ENCODE data around the gene NDEL1. TPM values are rescaled to one million over a fixed set of nuclear protein-coding genes. Genes with fewer than 3 reads are reported as not detected.
A peak's percentile ranks its signal among the peaks of the same experiment; 100 is the strongest.

NDEL1 gene
- total RNA-seq, 4 donors from 2014 or later, result 58.1 to 67.3 (median 63.4) TPM

- TF ChIP-seq CTCF (IDR thresholded peaks at IDR 0.05) (no peak), EP300 (IDR thresholded peaks at IDR 0.05) (no peak), POLR2A (IDR thresholded peaks at IDR 0.05) (no peak), POLR2AphosphoS5 (IDR thresholded peaks at IDR 0.05) (no peak)
- WGBS, 2 donors (ENCODE audit: low coverage in 1 of 2), result 65 to 80% methylated on average over 4 to 5 of the region's 5 CpGs
- no peak overlapping the region for H3K27ac ChIP-seq
- peaks cover 0 to 43% (median 7%) of the 10 kb centered on the region in 3 donors for H3K4me1 ChIP-seq
- H3K27me3 ChIP-seq, result no peaks in the 10 kb centered on the region
- no peak for ATAC-seq
- H3K4me3 ChIP-seq, result no peak overlapping the region
- peaks cover 4 to 86% of the 10 kb centered on the region in 2 donors for H3K36me3 ChIP-seq
- H3K9me3 ChIP-seq, result no peaks in the 10 kb centered on the region
Observed at GRCh38 chr17:8462564-8462963, 26.9 kb downstream of the NDEL1 start.

GRCh38 chr17:8463099-8463498 is 27.4 kb downstream of the NDEL1 start:
- Histone ChIP-seq H3K4me3 (no peak overlapping the region), H3K9me3 (no peaks in the 10 kb centered on the region), H3K27ac (no peak overlapping the region), H3K4me1 (peaks cover 0 to 43% (median 7%) of the 10 kb centered on the region in 3 donors), H3K27me3 (no peaks in the 10 kb centered on the region), H3K36me3 (peaks cover 4 to 86% of the 10 kb centered on the region in 2 donors)
- WGBS, 2 donors (ENCODE audit: low coverage in 1 of 2), result 48 to 73% methylated on average over 2 to 4 of the region's 5 CpGs
- no peak for ATAC-seq
- TF ChIP-seq EP300 (IDR thresholded peaks at IDR 0.05) (no peak), POLR2AphosphoS5 (IDR thresholded peaks at IDR 0.05) (no peak), POLR2A (IDR thresholded peaks at IDR 0.05) (no peak), CTCF (IDR thresholded peaks at IDR 0.05) (no peak)

GRCh38 chr17:8464941-8465340 is 29.3 kb downstream of the NDEL1 start:
- H3K27ac ChIP-seq, result peak overlapping the region in 1 of 4 donors; percentile 13
- no peaks in the 10 kb centered on the region for H3K9me3 ChIP-seq
- no peaks in the 10 kb centered on the region for H3K27me3 ChIP-seq
- WGBS, 2 donors (ENCODE audit: low coverage in 1 of 2), result 0% methylated on average over 1 of the region's 4 CpGs
- no peak overlapping the region for H3K4me3 ChIP-seq
- H3K4me1 ChIP-seq, result peaks cover 0 to 58% (median 9%) of the 10 kb centered on the region in 3 donors
- TF ChIP-seq EP300 (IDR thresholded peaks at IDR 0.05) (no peak), CTCF (IDR thresholded peaks at IDR 0.05) (no peak), POLR2AphosphoS5 (IDR thresholded peaks at IDR 0.05) (no peak), POLR2A (IDR thresholded peaks at IDR 0.05) (no peak)
- H3K36me3 ChIP-seq, result peaks cover 4 to 80% of the 10 kb centered on the region in 2 donors
- ATAC-seq, result no peak

- ATAC-seq, result no peak
- TF ChIP-seq EP300 (IDR thresholded peaks at IDR 0.05) (no peak), POLR2AphosphoS5 (IDR thresholded peaks at IDR 0.05) (no peak), CTCF (IDR thresholded peaks at IDR 0.05) (no peak), POLR2A (IDR thresholded peaks at IDR 0.05) (no peak)
- Histone ChIP-seq H3K4me1 (peaks cover 0 to 62% (median 13%) of the 10 kb centered on the region in 3 donors), H3K27ac (peak overlapping the region in 1 of 4 donors; percentile 13), H3K4me3 (no peak overlapping the region), H3K27me3 (no peaks in the 10 kb centered on the region), H3K36me3 (peaks cover 0 to 76% of the 10 kb centered on the region in 2 donors), H3K9me3 (no peaks in the 10 kb centered on the region)
- WGBS, 2 donors (ENCODE audit: low coverage in 1 of 2), result 33 to 44% methylated on average over 4 to 7 of the region's 8 CpGs
Observed at GRCh38 chr17:8465356-8465755, 29.7 kb downstream of the NDEL1 start.

- no peak overlapping the region for H3K4me3 ChIP-seq
- ATAC-seq, result no peak
- H3K27ac ChIP-seq, result no peak overlapping the region
- no peaks in the 10 kb centered on the region for H3K27me3 ChIP-seq
- 54 to 66% methylated on average over 7 to 9 of the region's 12 CpGs for WGBS, 2 donors (ENCODE audit: low coverage in 1 of 2)
- H3K4me1 ChIP-seq, result peaks cover 0 to 66% (median 14%) of the 10 kb centered on the region in 3 donors
- no peaks in the 10 kb centered on the region for H3K9me3 ChIP-seq
- peaks cover 0 to 72% of the 10 kb centered on the region in 2 donors for H3K36me3 ChIP-seq
- no peak for TF ChIP-seq EP300 (IDR thresholded peaks at IDR 0.05)
- no peak for TF ChIP-seq POLR2AphosphoS5 (IDR thresholded peaks at IDR 0.05)
- no peak for TF ChIP-seq CTCF (IDR thresholded peaks at IDR 0.05)
- no peak for TF ChIP-seq POLR2A (IDR thresholded peaks at IDR 0.05)
Observed at GRCh38 chr17:8465759-8466158, 30.1 kb downstream of the NDEL1 start.
